Activated B cell treated with CpG ODN at 0.5 μM for 24 hours (primary cell): ENCODE measurements around the gene TAS2R50. TPM values are rescaled to one million over a fixed set of nuclear protein-coding genes. Genes with fewer than 3 reads are reported as not detected.

Experiments used
- ATAC-seq: fragments of 200-7000 bp; cut with Tn5 transposase; one replicate; pipeline ENCODE4 v1.10.0; 2021; ENCODE audit warnings: low read depth, mild to moderate bottlenecking, moderate library complexity
- CTCF ChIA-PET: fragments of 350-600 bp; sonication (Branson Sonifier 250); formaldehyde crosslinking; loops from one replicate; lab custom pipeline; 2021; ENCODE audit warnings: antibody characterized with exemption; lab: Charles Lee
- POLR2A ChIA-PET: fragments of 350-600 bp; sonication (Branson Sonifier 250); formaldehyde crosslinking; loops from one replicate; lab custom pipeline; 2021; ENCODE audit warnings: antibody characterized with exemption; lab: Charles Lee
- DNase-seq: peaks from one replicate; pipeline ENCODE4 v3.0.0; 2022
- H3K27ac Mint-ChIP-seq: one replicate; pipeline ENCODE4 v1.8.0; 2020; ENCODE audit warnings: mixed read lengths
- H3K27me3 Mint-ChIP-seq: one replicate; pipeline ENCODE4 v1.8.0; 2021; ENCODE audit warnings: mixed read lengths
- H3K36me3 Mint-ChIP-seq: one replicate; pipeline ENCODE4 v1.8.0; 2021; ENCODE audit warnings: low read depth, mixed read lengths
- H3K4me1 Mint-ChIP-seq: one replicate; pipeline ENCODE4 v1.8.0; 2021; ENCODE audit warnings: mixed read lengths
- H3K4me3 Mint-ChIP-seq: one replicate; pipeline ENCODE4 v1.8.0; 2020; ENCODE audit warnings: mild to moderate bottlenecking, mixed read lengths
- H3K9me3 Mint-ChIP-seq: one replicate; pipeline ENCODE4 v1.8.0; 2020; ENCODE audit warnings: mixed read lengths
- CTCF ChIP-seq: fragments of 200-600 bp; IDR thresholded peaks from one replicate; pipeline ENCODE4 v1.8.0; 2022; ENCODE audit warnings: antibody characterized with exemption, mild to moderate bottlenecking
- intact Hi-C: fragments of 100-400 bp; cut with micrococcal nuclease; formaldehyde crosslinking; loops from one replicate; pipeline ENCODE4 v1.15.1; 2024
- total RNA-seq: library from RNA; stranded (reverse); gene quantifications from 2 replicates; pipeline ENCODE4 v1.2.3, GENCODE V29; 2022

TAS2R50 gene
- total RNA-seq, 1 donor from 2014 or later: 1.2 TPM

GRCh38 chr12:10994307-10994706 lies 7.6 kb upstream of the TAS2R50 start:
- ChIA-PET CTCF (no interaction called here), POLR2A (no interaction called here)
- H3K4me1 Mint-ChIP-seq: no peaks in the 10 kb centered on the region
- DNase-seq: no peak
- peaks cover 14% of the 10 kb centered on the region for H3K36me3 Mint-ChIP-seq
- H3K4me3 Mint-ChIP-seq: no peak overlapping the region
- intact Hi-C loops: no loop called here
- no peak for TF ChIP-seq CTCF
- peaks cover 9% of the 10 kb centered on the region for H3K9me3 Mint-ChIP-seq
- ATAC-seq: no peak
- H3K27me3 Mint-ChIP-seq: no peaks in the 10 kb centered on the region
- no peak overlapping the region for H3K27ac Mint-ChIP-seq

DNA sequence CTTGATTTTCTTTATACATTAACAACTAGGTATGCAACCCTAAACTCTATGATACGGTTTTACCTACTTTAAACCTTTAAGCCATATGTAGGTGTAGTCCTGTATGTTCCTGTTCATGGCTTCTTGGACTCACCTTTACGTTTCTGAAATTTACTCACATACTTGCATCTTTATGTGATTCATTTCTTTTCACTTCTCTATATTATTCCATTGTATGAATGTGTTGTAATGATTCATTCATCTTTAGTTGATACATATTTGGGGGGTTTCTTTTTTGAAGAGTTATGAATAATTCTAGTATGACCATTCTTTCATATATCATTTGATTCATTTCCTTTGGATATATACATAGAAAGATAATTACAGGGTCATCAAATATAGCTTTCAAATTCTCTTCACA lies 2.4 kb upstream of the TAS2R50 start:
- H3K9me3 Mint-ChIP-seq: peaks cover 9% of the 10 kb centered on the region
- no peak overlapping the region for H3K4me3 Mint-ChIP-seq
- ChIA-PET CTCF (no interaction called here), POLR2A (no interaction called here)
- no peak for ATAC-seq
- no peaks in the 10 kb centered on the region for H3K27me3 Mint-ChIP-seq
- no peak for DNase-seq
- TF ChIP-seq CTCF: no peak
- intact Hi-C loops: no loop called here
- H3K36me3 Mint-ChIP-seq: peaks cover 5% of the 10 kb centered on the region
- no peaks in the 10 kb centered on the region for H3K4me1 Mint-ChIP-seq
- no peak overlapping the region for H3K27ac Mint-ChIP-seq

DNA sequence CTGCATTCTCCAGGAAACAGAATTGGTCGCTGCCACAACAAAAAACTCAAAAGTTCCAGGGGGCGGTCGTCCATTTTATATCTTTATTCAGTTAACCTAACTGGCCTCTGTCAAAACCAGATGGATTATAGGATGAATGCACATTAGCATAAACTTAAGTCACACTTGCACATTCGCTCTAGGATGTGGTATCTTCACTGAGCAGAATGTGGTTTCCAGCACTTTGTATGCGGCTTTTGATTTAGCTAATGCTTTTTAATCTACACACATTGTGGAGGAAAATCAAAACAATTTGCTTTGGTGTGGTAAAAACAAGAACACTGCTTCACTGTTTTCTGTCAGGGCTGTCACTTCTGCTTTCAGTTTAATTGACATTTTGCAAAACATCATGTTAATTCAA lies 4.5 kb downstream of the TAS2R50 start:
- ChIA-PET POLR2A (no interaction called here), CTCF (no interaction called here)
- Mint-ChIP-seq H3K4me1 (no peaks in the 10 kb centered on the region), H3K4me3 (no peak overlapping the region), H3K27ac (no peak overlapping the region), H3K9me3 (no peaks in the 10 kb centered on the region), H3K36me3 (no peaks in the 10 kb centered on the region), H3K27me3 (no peaks in the 10 kb centered on the region)
- ATAC-seq (no peak), DNase-seq (no peak)
- no peak for TF ChIP-seq CTCF
- intact Hi-C loops: no loop called here

GRCh38 chr12:10974965-10975364 lies 11.7 kb downstream of the TAS2R50 start:
- no peak overlapping the region for H3K4me3 Mint-ChIP-seq
- H3K9me3 Mint-ChIP-seq: no peaks in the 10 kb centered on the region
- ATAC-seq (no peak), DNase-seq (no peak)
- no peaks in the 10 kb centered on the region for H3K36me3 Mint-ChIP-seq
- intact Hi-C loops: no loop called here
- H3K4me1 Mint-ChIP-seq: no peaks in the 10 kb centered on the region
- POLR2A ChIA-PET: no interaction called here
- no peak overlapping the region for H3K27ac Mint-ChIP-seq
- TF ChIP-seq CTCF: no peak
- H3K27me3 Mint-ChIP-seq: no peaks in the 10 kb centered on the region
- CTCF ChIA-PET: no interaction called here

DNA sequence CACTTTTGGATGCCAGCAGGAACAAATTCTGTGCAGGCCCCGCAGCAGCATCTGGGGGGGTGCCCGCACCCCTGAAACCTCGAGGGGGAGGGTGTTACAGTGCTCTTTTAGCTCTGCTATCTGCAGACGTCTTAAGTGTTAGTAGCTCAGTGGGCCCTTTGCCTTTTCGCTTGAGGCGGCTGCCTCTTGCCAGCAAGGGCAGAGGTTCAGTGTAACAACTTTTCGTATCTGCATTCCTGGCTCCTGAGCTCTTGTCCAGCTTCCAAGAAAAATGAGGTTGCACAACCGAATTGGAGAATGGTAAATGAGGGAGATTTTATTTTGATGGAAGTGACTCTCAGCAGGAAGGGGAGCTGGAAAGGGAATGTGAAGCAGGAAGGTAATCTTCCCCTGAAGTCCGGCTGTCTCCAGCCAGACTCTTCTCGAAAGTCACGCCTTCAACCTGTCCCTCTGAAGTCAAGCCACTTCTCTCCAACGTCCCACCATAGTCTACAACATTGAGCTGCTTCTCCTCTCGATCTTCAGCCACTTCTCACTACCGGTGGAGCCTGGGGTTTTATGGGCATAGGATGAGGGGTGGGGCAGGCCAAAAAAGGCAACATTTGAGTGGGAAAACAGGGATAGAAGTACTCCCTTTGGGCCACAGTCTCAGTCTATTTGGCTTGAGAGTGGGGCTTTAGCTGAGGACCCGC lies 17.8 kb downstream of the TAS2R50 start:
- peaks cover 2% of the 10 kb centered on the region for H3K4me1 Mint-ChIP-seq
- no peaks in the 10 kb centered on the region for H3K9me3 Mint-ChIP-seq
- no peaks in the 10 kb centered on the region for H3K27me3 Mint-ChIP-seq
- H3K4me3 Mint-ChIP-seq: no peak overlapping the region
- ATAC-seq (no peak), DNase-seq (no peak)
- ChIA-PET POLR2A (interaction anchor here (0.6 kb wide), 1 partner anchor 202 kb away, joined by 3 read pairs; no protein-coding TSS in a partner anchor), CTCF (no interaction called here)
- no peaks in the 10 kb centered on the region for H3K36me3 Mint-ChIP-seq
- H3K27ac Mint-ChIP-seq: no peak overlapping the region
- intact Hi-C loops: no loop called here
- no peak for TF ChIP-seq CTCF
